Cardiac muscle cell (in vitro differentiated cells and primary cell): ENCODE results near the gene SH3GL2. TPM values are rescaled to one million over a fixed set of nuclear protein-coding genes. Genes with fewer than 3 reads are reported as not detected.

Source experiments
- DNase-seq, 2 donors: peaks; one replicate each; pipeline versions ENCODE4 v3.0.0 to v3.0.0-alpha.2; 2010 to 2017; ENCODE audit warnings: low read depth in 1 of 2, low spot score in 1 of 2
- H3K27ac ChIP-seq: fragments of 200-600 bp; sonication (generic); 2 replicates; pipeline ENCODE4 v1.5.1; 2016
- H3K27me3 ChIP-seq: fragments of 200-600 bp; sonication (generic); 2 replicates; pipeline ENCODE4 v1.6.0; 2016; ENCODE audit warnings: control low read depth
- H3K36me3 ChIP-seq: fragments of 200-600 bp; sonication (generic); 2 replicates; pipeline ENCODE4 v1.5.1; 2016; ENCODE audit warnings: control low read depth
- H3K4me1 ChIP-seq: fragments of 200-600 bp; sonication (generic); 2 replicates; pipeline ENCODE4 v1.8.1; 2017; ENCODE audit warnings: low read depth, mild to moderate bottlenecking, mixed run types
- H3K4me3 ChIP-seq: fragments of 200-600 bp; sonication (generic); 2 replicates; pipeline ENCODE4 v1.5.1; 2016; ENCODE audit warnings: mild to moderate bottlenecking
- H3K9me3 ChIP-seq: fragments of 200-600 bp; sonication (generic); 2 replicates; pipeline ENCODE4 v1.5.1; 2017; ENCODE audit warnings: low read depth, mild to moderate bottlenecking, control low read depth
- polyA plus RNA-seq: library from polyadenylated mRNA; unstranded; fragments of >200 nt; fragmentation: Nextera tagmentation; extraction: Ambion mirVana; gene quantifications from 2 replicates; pipeline ENCODE4 v1.2.1, GENCODE V29; 2016
- total RNA-seq: library from RNA; depleted of rRNA; stranded (reverse); fragments of >200 nt; gene quantifications from 2 replicates; pipeline ENCODE4 v1.2.3, GENCODE V29; 2016
- TF ChIP-seq, protein P1 (sequence below): IDR thresholded peaks from 2 replicates; pipeline ENCODE4 v1.5.1; 2012; ENCODE audit warnings: low read depth, mild to moderate bottlenecking, low read length

Gene SH3GL2
- total and polyA plus RNA-seq, 2 experiments from 2014 or later: 0.06 TPM; not detected in 1

GRCh38 chr9:17625644-17626388, 47.0 kb downstream of the SH3GL2 start:
- H3K4me3 ChIP-seq: no peak overlapping the region
- DNase-seq: no peak
- TF ChIP-seq, protein P1, sequence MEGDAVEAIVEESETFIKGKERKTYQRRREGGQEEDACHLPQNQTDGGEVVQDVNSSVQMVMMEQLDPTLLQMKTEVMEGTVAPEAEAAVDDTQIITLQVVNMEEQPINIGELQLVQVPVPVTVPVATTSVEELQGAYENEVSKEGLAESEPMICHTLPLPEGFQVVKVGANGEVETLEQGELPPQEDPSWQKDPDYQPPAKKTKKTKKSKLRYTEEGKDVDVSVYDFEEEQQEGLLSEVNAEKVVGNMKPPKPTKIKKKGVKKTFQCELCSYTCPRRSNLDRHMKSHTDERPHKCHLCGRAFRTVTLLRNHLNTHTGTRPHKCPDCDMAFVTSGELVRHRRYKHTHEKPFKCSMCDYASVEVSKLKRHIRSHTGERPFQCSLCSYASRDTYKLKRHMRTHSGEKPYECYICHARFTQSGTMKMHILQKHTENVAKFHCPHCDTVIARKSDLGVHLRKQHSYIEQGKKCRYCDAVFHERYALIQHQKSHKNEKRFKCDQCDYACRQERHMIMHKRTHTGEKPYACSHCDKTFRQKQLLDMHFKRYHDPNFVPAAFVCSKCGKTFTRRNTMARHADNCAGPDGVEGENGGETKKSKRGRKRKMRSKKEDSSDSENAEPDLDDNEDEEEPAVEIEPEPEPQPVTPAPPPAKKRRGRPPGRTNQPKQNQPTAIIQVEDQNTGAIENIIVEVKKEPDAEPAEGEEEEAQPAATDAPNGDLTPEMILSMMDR: no peak
- H3K9me3 ChIP-seq: no peaks in the 10 kb centered on the region
- H3K4me1 ChIP-seq: no peaks in the 10 kb centered on the region
- no peaks in the 10 kb centered on the region for H3K27me3 ChIP-seq
- no peak overlapping the region for H3K27ac ChIP-seq
- no peaks in the 10 kb centered on the region for H3K36me3 ChIP-seq

DNA sequence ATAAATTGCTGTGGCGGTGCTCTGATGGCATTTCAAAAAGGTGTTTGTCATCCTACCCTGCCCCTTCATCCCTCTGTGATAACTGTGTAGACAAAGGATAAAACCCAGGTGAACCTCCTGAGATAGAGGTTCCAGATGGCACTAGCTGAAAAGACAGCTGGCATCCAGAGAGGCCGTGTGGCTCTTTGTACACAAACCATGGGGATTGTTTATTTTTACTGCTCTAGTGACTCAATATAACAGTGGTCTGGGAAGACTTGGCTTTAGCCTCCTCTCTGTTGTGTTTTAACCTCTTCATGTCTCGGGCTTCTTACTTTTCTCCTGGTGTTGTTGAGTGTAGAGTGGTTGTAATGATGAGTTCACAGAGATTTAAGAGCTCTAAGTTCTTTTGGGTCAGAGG, 48.8 kb downstream of the SH3GL2 start:
- H3K27me3 ChIP-seq: no peaks in the 10 kb centered on the region
- no peaks in the 10 kb centered on the region for H3K36me3 ChIP-seq
- H3K27ac ChIP-seq: no peak overlapping the region
- H3K4me1 ChIP-seq: no peaks in the 10 kb centered on the region
- TF ChIP-seq, protein P1: no peak
- no peak for DNase-seq
- no peak overlapping the region for H3K4me3 ChIP-seq
- H3K9me3 ChIP-seq: no peaks in the 10 kb centered on the region

- no peak overlapping the region for H3K4me3 ChIP-seq
- H3K4me1 ChIP-seq: no peaks in the 10 kb centered on the region
- H3K27ac ChIP-seq: no peak overlapping the region
- no peak for DNase-seq
- no peaks in the 10 kb centered on the region for H3K27me3 ChIP-seq
- H3K36me3 ChIP-seq: no peaks in the 10 kb centered on the region
- H3K9me3 ChIP-seq: no peaks in the 10 kb centered on the region
- TF ChIP-seq, protein P1: no peak
Observed at GRCh38 chr9:17628624-17629023, 49.8 kb downstream of the SH3GL2 start.

DNA sequence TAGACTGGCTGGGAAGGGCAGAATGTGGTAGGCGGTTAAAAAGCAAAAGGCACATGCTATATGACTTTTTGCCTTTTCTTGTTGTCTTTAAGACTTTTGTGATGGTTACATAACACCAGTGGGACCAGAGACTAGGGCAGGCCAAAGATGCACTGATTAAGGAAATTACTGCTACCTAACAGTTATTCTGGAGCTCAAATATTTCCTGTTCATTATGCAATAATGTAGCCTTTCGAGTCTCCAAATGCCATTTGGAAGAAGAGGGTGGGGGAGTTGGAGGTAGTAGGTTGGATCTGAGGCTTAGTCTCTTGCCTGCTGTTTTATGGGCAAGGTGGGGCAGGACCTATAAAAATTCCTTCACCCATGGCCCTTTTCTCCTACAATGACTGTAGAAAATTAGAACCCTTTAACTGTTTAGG, 51.7 kb downstream of the SH3GL2 start:
- no peaks in the 10 kb centered on the region for H3K9me3 ChIP-seq
- H3K36me3 ChIP-seq: no peaks in the 10 kb centered on the region
- TF ChIP-seq, protein P1: no peak
- H3K4me1 ChIP-seq: no peaks in the 10 kb centered on the region
- H3K4me3 ChIP-seq: no peak overlapping the region
- no peaks in the 10 kb centered on the region for H3K27me3 ChIP-seq
- no peak for DNase-seq
- H3K27ac ChIP-seq: no peak overlapping the region

- TF ChIP-seq, protein P1: no peak
- Histone ChIP-seq H3K9me3 (no peaks in the 10 kb centered on the region), H3K4me3 (no peak overlapping the region), H3K27me3 (no peaks in the 10 kb centered on the region), H3K36me3 (no peaks in the 10 kb centered on the region), H3K4me1 (no peaks in the 10 kb centered on the region), H3K27ac (no peak overlapping the region)
- DNase-seq: no peak
Observed at GRCh38 chr9:17631396-17631795, 52.5 kb downstream of the SH3GL2 start.
